Activated T-cell treated with anti-CD3 and anti-CD28 coated beads for 48 hours (primary cell): ENCODE measurements around the gene CSNK2A2.

Experiments used
- DNase-seq: peaks from one replicate; pipeline ENCODE4 v3.0.0-alpha.2; 2020; ENCODE audit warnings: low read depth

The CSNK2A2 gene

GRCh38 chr16:58110571-58111301 lies 87.2 kb downstream of the CSNK2A2 start:
- DNase-seq: no peak

DNA sequence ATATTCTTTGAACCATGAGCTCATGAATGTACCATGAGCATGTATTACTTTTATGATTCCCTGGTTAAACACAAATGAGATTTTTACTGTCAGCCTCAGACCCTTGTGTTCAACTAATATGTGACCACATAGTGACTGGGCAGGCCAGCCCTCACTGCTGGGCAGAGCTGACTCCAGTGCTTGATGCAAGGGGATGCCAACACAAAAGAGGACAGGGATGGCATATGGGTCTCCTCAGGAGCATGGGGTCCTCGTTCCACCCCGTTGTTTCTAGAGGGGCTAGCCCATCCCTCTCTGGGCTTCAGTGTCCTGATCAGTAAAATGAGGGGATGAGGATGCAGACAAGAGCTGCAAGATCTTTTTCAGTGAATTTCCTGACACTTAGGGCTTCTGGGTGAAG lies 88.0 kb downstream of the CSNK2A2 start:
- DNase-seq: no peak

DNA sequence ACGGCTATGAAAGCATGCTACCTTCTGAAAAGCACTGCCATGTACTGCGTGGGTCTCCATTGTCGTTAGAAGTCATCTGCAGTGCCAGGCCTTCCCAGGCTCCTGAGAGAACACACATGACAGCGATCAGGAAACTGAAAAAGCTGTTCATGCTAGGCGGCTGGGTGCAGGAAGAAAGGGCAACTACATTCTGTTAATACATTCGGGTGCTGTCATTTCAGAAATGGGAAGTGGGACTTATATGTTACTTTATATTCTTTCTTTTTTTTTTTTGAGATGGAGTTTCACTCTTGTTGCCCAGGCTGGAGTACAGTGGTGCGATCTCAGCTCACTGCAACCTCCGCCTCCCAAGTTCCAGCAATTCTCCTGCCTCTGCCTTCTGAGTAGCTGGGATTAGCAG lies 88.6 kb downstream of the CSNK2A2 start:
- no peak for DNase-seq
